ENCODE data around the gene PPP2R2C.

DNA sequence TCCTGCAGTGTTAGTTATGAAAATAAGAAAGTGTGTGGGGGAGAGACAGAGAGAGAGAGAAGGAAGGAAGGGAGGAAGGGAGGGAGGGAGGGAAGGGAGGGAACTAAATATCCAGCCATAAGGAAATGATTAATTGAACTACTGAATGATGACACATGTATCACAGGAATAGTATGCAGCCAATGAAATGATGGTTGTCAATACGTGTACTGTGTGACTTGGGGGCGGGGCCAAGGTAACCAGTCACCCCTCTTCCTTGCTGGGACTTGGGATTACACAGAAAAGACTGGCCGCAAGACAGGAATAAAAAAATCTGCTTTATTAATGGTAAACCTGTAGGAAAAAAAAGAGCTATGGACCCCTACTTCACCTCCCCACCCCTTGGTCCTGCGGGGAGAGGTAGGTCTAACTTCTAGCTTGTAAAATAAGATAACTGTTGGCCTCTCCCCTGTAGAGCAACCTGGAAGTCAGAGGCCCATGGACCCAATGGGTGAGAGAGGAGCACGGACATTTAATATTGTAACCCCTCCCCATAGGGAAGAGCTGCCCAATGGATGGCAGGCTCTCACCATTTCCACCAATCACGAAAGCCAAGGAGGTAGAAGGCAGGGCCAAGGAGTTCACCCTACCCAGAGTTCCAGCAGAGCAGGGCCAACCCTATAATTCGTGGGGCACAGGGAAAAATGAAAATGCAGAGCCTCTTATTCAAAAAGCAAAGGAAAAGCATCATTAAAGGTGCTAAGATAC, 7.4 kb downstream of the PPP2R2C start:
- no peak for TF ChIP-seq POLR2AphosphoS5 (IDR thresholded peaks at IDR 0.05; ENCODE audit: low read depth, low read length)
- no peak for TF ChIP-seq TAF1 (IDR thresholded peaks at IDR 0.05; ENCODE audit: low read depth, low read length)
- TF ChIP-seq POLR2A (IDR thresholded peaks at IDR 0.05; ENCODE audit: low read depth, low read length) = no peak
- TF ChIP-seq PAX5 (IDR thresholded peaks at IDR 0.05; ENCODE audit: insufficient read depth, low read length, severe bottlenecking) = no peak
- TF ChIP-seq POU2F2 (IDR thresholded peaks at IDR 0.05; ENCODE audit: low read depth, low read length) = no peak
